ENCODE results near the gene FOXN1.
"Not testable (repeated sequence)": the region's sequence is repeated elsewhere in the genome, so short reads cannot be mapped to it uniquely, and the experiment has no call there.

FOXN1 gene, protein sequence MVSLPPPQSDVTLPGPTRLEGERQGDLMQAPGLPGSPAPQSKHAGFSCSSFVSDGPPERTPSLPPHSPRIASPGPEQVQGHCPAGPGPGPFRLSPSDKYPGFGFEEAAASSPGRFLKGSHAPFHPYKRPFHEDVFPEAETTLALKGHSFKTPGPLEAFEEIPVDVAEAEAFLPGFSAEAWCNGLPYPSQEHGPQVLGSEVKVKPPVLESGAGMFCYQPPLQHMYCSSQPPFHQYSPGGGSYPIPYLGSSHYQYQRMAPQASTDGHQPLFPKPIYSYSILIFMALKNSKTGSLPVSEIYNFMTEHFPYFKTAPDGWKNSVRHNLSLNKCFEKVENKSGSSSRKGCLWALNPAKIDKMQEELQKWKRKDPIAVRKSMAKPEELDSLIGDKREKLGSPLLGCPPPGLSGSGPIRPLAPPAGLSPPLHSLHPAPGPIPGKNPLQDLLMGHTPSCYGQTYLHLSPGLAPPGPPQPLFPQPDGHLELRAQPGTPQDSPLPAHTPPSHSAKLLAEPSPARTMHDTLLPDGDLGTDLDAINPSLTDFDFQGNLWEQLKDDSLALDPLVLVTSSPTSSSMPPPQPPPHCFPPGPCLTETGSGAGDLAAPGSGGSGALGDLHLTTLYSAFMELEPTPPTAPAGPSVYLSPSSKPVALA

DNA sequence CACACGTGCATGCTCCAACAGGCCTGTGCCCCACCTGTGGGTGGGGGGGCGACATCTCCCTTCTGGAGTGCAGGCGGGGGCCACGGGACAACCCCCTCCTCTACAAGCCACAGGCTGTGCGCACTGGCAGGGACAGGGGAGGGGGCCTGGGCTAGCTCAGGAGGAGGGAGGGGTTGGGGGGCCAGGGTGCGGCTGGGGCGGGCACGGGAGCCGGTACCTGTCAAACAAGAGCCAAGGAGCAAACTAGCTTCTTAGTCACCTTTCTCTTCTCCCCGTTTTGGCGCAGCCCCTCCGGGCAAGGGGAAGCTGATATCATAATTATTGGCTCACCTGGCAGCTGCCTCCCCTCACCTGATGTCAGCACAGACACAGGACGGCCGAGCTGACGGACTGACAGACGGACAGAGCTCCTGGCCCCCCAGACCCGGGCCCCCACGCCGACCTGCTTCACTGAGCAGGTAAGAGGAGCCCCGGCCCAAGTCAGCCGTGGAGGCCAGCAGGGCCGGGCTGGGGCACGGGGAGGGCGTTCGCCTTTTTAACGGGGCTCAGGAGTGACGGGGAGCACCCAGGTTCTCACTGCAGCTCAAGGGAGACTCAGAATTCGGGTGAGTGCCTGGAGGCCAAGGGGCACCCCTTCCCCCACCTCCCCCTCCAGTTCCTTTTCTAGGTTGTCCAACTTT is at the start of gene FOXN1:
TSS of gene FOXN1 (plus strand) at position 363 of the 680 bp plus-strand sequence. CDS start 17,622 bp downstream, outside the sequence.
- no peak for DNase-seq (ENCODE audit: low read depth)

GRCh38 chr17:28457890-28458289 is 48.3 kb upstream of the FOXN1 start:
- no peak for DNase-seq (ENCODE audit: low read depth)

GRCh38 chr17:28458881-28459280 is 47.3 kb upstream of the FOXN1 start:
- DNase-seq (ENCODE audit: low read depth), result not testable (repeated sequence)

DNA sequence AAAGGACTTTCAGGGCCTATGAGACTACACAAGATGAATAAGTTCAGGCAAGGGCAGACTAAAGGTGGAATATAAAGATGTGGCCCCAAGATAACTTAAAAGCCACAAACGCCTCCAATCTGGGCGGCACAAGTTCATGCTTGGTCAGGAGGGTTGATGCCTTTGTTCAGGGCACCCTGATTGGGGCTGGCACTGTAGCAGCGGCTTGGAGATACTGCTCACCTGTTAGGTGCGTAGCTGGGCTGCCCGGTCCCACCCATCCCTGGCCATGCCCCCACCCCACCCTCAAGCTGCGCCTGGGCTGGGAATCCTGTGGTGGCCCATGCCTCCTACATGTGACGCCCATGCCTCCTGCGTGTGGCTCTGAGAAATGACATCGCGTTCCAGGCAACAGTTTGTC is 45.2 kb upstream of the FOXN1 start:
- no peak for DNase-seq (ENCODE audit: low read depth)

DNA sequence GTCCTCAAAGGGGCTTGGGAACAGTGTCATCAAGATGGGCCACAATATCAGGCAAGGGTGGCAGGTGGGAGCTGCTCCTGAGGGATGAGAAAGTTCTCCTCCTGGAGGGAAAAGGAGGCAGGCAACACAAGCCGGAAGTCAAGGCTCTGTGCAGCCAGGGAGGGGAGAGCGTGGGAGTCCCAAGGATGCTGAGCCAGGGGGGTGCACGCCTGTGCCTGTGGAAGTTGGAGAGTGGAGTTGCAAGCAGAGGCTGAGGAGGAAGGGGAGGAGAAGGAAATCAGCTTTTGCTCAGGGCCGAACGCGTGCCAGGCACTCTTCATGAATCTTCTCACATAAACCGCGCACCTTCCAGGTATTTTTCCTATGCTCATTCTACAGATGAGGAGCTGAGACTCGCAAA is 40.1 kb upstream of the FOXN1 start:
- DNase-seq (ENCODE audit: low read depth), result no peak

- no peak for DNase-seq (ENCODE audit: low read depth)
Observed at GRCh38 chr17:28466521-28467048, 39.6 kb upstream of the FOXN1 start.

GRCh38 chr17:28467456-28468025 is 38.6 kb upstream of the FOXN1 start:
- DNase-seq (ENCODE audit: low read depth), result no peak

DNA sequence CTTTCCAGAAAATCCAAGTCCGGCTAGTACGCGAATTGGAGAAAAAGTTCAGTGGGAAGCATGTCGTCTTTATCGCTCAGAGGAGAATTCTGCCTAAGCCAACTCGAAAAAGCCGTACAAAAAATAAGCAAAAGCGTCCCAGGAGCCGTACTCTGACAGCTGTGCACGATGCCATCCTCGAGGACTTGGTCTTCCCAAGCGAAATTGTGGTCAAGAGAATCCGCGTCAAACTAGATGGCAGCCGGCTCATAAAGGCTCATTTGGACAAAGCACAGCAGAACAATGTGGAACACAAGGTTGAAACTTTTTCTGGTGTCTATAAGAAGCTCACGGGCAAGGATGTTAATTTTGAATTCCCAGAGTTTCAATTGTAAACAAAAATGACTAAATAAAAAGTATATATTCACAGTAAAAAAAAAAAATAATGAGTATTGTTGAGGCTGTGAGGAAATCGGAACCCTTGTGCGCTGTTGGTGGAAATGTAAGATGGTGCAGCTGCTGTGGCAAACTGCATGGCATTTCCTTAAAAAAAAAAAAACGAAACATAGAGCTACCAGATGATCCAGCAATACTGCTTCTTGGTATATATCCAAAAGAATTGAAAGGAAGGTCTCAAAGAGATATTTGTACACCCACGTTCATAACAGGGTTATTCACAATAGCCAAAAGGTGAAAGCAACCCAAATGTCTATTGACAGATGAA is 38.0 kb upstream of the FOXN1 start:
- not testable (repeated sequence) for DNase-seq (ENCODE audit: low read depth)

GRCh38 chr17:28468781-28469180 is 37.4 kb upstream of the FOXN1 start:
- DNase-seq (ENCODE audit: low read depth), result no peak

GRCh38 chr17:28469376-28469775 is 36.8 kb upstream of the FOXN1 start:
- DNase-seq (ENCODE audit: low read depth), result no peak

DNA sequence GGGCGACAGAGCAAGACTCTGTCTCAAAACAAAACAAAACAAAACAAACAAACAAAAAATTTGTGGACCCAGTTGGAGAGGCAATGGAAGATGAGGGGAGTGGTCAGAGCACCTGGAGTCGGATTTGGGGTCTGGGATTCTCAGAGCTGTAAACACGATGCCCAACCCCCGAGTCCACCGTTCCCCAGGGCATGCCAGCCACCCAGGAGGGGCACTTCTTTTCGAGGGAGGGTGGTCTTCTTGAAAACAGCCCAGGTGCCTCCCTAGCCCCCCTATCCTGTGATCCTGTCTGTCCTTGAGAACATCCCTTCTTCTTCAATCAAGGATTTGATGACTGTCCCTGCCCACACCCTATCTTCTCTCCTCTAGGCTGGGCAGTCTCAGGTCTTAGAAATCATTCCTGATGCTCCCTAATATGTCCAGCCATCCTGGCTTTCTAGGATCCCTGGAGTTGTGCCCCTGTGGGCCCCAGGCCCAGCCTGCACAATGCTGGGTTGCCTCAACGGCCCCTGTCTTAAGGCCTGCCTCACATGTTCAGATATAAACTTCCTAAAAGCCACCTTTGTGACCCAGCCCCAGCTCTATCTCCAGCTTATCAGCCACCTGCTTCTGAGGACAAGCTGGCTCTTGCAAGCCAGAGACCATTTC is 35.8 kb upstream of the FOXN1 start:
- no peak for DNase-seq (ENCODE audit: low read depth)

- no peak for DNase-seq (ENCODE audit: low read depth)
Observed at GRCh38 chr17:28470914-28471366, 35.2 kb upstream of the FOXN1 start.

DNA sequence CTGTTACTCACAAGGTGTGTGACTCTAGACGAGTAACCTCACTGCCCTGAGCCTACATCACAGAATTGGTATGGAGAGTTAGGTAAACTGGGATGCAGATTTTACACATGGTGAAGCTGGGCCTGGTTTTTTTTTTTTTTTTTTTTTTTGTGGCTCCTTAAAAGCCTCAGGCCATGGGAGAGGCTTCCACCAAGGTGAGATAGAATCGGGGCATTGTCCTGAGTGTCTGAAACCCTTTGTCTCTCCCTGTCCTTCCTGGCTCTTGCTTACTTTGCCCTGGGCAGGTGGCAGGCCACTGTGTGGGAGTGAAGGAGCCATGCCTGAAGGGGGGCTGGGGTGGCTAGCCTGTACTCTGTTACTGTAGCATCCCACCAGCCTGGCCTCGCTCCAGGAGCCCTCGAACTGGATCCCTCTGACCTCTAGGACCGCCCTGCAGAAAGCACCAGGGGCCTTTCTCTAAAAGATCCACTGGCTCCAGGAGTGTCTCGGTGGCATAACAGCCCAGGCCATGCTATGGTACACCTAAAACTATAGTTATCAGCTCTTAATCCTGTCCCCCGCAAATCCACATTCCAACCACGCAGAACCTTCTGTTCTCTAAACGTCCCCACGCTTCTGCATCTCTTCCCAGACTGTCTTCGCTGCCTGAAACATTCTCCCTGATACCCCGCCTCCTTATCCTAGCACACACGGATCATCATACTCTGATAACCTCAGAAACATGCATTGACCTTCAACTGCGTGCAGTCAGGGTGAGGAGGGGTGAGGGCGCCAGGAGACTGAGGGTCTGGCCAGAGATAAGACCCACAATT is 34.4 kb upstream of the FOXN1 start:
- no peak for DNase-seq (ENCODE audit: low read depth)

- no peak for DNase-seq (ENCODE audit: low read depth)
Observed at GRCh38 chr17:28472871-28473497, 33.2 kb upstream of the FOXN1 start.

- DNase-seq (ENCODE audit: low read depth), result no peak
Observed at GRCh38 chr17:28473542-28473941, 32.6 kb upstream of the FOXN1 start, which contains the start of gene SLC13A2. Gene SLC13A2 (plus strand): TSS chr17:28473644. CDS start chr17:28473713, 69 bp downstream.

GRCh38 chr17:28474111-28474531 is 32.0 kb upstream of the FOXN1 start:
- DNase-seq (ENCODE audit: low read depth), result no peak

GRCh38 chr17:28475151-28475900 is 30.8 kb upstream of the FOXN1 start:
- no peak for DNase-seq (ENCODE audit: low read depth)

DNA sequence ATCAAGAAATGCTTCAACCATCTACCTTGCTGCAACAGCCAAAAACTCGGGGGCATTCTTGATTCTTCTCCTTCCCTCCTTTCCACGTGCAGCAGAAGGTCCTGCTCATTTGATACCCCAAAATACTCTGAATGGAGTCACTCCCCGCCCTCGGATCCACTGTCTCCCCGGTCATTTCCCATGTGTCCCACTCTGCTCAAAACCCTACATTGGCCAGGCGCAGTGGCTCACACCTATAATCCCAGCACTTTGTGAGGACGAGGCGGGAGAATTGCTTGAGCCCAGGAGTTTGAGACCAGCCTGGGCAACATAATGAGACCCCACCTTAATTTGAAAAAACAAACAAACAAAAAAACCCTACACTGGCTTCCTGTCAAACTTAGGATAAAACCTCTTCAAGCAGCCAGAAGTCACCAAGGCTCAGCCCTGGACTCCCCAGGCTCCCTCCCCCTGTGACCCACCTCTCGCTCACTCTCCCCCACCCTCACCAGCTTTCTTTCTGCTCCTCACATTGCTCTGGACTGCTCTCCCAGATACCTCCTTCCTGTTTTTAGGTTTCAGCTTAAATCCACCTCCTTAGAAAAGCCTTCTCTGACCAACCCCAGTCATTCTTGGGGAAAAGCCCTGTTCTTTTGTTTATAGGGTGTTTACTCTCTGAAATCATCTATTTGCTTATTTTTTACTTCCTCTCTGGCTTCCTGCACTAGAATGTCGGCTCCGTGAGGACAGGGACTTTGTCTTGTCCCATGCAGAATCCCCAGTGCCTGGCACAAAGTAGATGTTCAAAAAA is 29.9 kb upstream of the FOXN1 start:
- DNase-seq (ENCODE audit: low read depth), result no peak
